ENCODE results near the gene TPK1.

GRCh38 chr7:144786522-144786921 is 49.3 kb downstream of the TPK1 start:
- TF ChIP-seq BHLHE40 (IDR thresholded peaks at IDR 0.05; ENCODE audit: low read depth, low read length), result no peak
- TF ChIP-seq CTCF (conservative IDR thresholded peaks at IDR 0.05; ENCODE audit: low read depth, low read length), result no peak
- TF ChIP-seq RAD21 (IDR thresholded peaks at IDR 0.05; ENCODE audit: low read length), result no peak
- no peak for TF ChIP-seq SMC3 (IDR thresholded peaks at IDR 0.05; ENCODE audit: low read depth, low read length)
- TF ChIP-seq RFX5 (IDR thresholded peaks at IDR 0.05; ENCODE audit: low read depth, low read length), result no peak
- no peak for TF ChIP-seq POLR2A (IDR thresholded peaks at IDR 0.05; ENCODE audit: low read depth, low read length)
- TF ChIP-seq MXI1 (IDR thresholded peaks at IDR 0.05; ENCODE audit: borderline replicate concordance, low read depth, low read length), result no peak
- no peak for TF ChIP-seq USF2 (IDR thresholded peaks at IDR 0.05; ENCODE audit: low read depth, low read length)
- TF ChIP-seq MAFK (IDR thresholded peaks at IDR 0.05; ENCODE audit: low read depth, low read length), result no peak
- no peak for TF ChIP-seq CHD1 (IDR thresholded peaks at IDR 0.05; ENCODE audit: low read depth, low read length)
- no peak for TF ChIP-seq CEBPB (IDR thresholded peaks at IDR 0.05; ENCODE audit: low read depth, low read length)
- TF ChIP-seq RCOR1 (IDR thresholded peaks at IDR 0.05; ENCODE audit: insufficient replicate concordance, low read length), result no peak
- no peak for TF ChIP-seq FOS (IDR thresholded peaks at IDR 0.05; ENCODE audit: low read depth, low read length)
- TF ChIP-seq, protein P1, sequence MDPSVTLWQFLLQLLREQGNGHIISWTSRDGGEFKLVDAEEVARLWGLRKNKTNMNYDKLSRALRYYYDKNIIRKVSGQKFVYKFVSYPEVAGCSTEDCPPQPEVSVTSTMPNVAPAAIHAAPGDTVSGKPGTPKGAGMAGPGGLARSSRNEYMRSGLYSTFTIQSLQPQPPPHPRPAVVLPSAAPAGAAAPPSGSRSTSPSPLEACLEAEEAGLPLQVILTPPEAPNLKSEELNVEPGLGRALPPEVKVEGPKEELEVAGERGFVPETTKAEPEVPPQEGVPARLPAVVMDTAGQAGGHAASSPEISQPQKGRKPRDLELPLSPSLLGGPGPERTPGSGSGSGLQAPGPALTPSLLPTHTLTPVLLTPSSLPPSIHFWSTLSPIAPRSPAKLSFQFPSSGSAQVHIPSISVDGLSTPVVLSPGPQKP (IDR thresholded peaks at IDR 0.05; ENCODE audit: borderline replicate concordance, low read depth, low read length), result no peak
